Osteocyte (in vitro differentiated cells): Measurements from ENCODE around the gene EXOC3. TPM values are rescaled to one million over a fixed set of nuclear protein-coding genes. Genes with fewer than 3 reads are reported as not detected.

ENCODE experiments used
- DNase-seq: peaks from one replicate; pipeline ENCODE4 v3.0.0; 2021; ENCODE audit warnings: mixed read lengths; ENCODE audit not compliant: unreplicated experiment; ENCODE audit errors: extremely low spot score
- H3K27ac Mint-ChIP-seq: one replicate; pipeline ENCODE4 v1.8.0; 2021; ENCODE audit warnings: mild to moderate bottlenecking, mixed read lengths; ENCODE audit not compliant: unreplicated experiment
- H3K27me3 Mint-ChIP-seq: one replicate; pipeline ENCODE4 v1.8.0; 2021; ENCODE audit warnings: mixed read lengths; ENCODE audit not compliant: unreplicated experiment
- H3K36me3 Mint-ChIP-seq: one replicate; pipeline ENCODE4 v1.8.0; 2021; ENCODE audit warnings: mixed read lengths; ENCODE audit not compliant: unreplicated experiment
- H3K4me1 Mint-ChIP-seq: one replicate; pipeline ENCODE4 v1.8.0; 2021; ENCODE audit warnings: mixed read lengths; ENCODE audit not compliant: unreplicated experiment
- H3K4me3 Mint-ChIP-seq: one replicate; pipeline ENCODE4 v1.8.0; 2021; ENCODE audit warnings: mild to moderate bottlenecking, moderate library complexity, mixed read lengths; ENCODE audit not compliant: unreplicated experiment
- H3K9me3 Mint-ChIP-seq: one replicate; pipeline ENCODE4 v1.8.0; 2021; ENCODE audit warnings: mixed read lengths; ENCODE audit not compliant: unreplicated experiment
- CTCF ChIP-seq: fragments of 200-600 bp; sonication (generic); IDR thresholded peaks from 2 replicates; pipeline ENCODE4 v1.5.0; 2021; ENCODE audit warnings: antibody characterized with exemption, mild to moderate bottlenecking, moderate library complexity
- total RNA-seq: library from RNA; stranded (reverse); gene quantifications from 2 replicates; pipeline ENCODE4 v1.2.1, GENCODE V29; 2021

Gene EXOC3
- total RNA-seq, 1 donor from 2014 or later: 81.4 TPM

DNA sequence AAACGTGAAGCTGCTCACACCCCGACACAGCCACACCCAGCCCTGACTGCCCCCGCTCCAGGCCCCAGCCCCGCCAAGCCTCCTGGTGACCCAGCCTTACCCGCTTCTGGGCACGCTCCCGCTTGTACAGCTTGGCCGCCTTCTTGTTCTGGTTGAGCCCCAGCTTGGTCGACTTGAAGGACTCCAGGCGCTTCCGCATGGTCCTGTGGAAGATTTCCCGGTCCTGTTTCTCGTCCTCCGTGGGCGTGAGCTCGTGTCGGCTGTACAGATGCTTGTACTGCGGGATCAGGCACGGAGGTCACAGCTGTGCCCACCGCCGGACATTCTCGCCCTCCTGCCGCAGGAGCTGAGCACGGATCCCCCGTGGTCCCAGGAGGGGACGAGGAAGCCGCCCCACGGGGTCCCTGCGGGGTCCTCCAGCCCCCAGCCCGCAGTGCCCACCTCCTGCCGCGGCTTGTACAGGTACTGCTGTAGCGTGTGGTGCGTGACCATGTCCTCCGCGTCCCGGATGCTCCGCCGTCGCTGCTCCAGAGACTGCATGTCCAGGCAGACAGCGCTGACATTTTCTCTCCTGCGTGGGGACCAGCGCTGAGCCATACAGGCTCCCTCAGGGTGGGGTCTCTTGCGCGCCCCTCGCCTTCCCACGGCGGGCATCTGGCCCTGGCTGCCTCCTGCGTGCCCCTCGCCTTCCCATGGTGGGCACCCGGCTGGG is 33.3 kb downstream of the EXOC3 start:
- Mint-ChIP-seq H3K9me3 (no peaks in the 10 kb centered on the region), H3K27me3 (no peaks in the 10 kb centered on the region), H3K4me1 (peaks cover 11% of the 10 kb centered on the region), H3K27ac (no peak overlapping the region), H3K4me3 (peak overlapping the region; percentile 14), H3K36me3 (no peaks in the 10 kb centered on the region)
- DNase-seq: no peak
- TF ChIP-seq CTCF: no peak

GRCh38 chr5:476814-477175 is 33.8 kb downstream of the EXOC3 start:
- peaks cover 8% of the 10 kb centered on the region for H3K4me1 Mint-ChIP-seq
- H3K27me3 Mint-ChIP-seq: no peaks in the 10 kb centered on the region
- TF ChIP-seq CTCF: no peak

GRCh38 chr5:477247-477646 is 34.3 kb downstream of the EXOC3 start:
- Mint-ChIP-seq H3K27ac (no peak overlapping the region), H3K4me3 (no peak overlapping the region), H3K4me1 (peaks cover 5% of the 10 kb centered on the region), H3K36me3 (no peaks in the 10 kb centered on the region), H3K27me3 (no peaks in the 10 kb centered on the region), H3K9me3 (no peaks in the 10 kb centered on the region)
- no peak for DNase-seq
- no peak for TF ChIP-seq CTCF

More at GRCh38 chr5:476814-477175, 33.8 kb downstream of the EXOC3 start:
- no peaks in the 10 kb centered on the region for H3K36me3 Mint-ChIP-seq
- H3K27ac Mint-ChIP-seq: no peak overlapping the region
- H3K4me3 Mint-ChIP-seq: no peak overlapping the region
- DNase-seq: no peak
- H3K9me3 Mint-ChIP-seq: no peaks in the 10 kb centered on the region

DNA sequence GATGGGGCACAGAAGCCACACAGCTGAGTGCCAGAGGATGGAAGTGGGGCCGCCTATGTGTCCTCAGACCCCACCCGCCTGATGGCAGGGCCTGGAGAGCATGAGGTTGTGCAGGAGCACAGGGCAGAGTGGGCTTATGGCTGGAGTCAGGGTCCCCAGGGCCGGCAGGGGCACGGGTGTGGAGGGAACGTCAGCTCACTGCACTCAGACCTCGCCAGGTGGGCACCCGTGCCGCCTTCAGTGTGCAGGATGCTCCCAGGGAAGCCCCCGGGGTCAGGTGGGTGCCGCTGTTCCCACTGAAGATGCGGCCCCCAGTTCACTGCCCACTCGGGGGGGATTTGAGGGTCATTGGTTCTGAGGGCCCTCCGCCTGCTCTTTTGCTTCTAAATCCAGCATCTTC is 34.9 kb downstream of the EXOC3 start:
- H3K4me1 Mint-ChIP-seq: peaks cover 5% of the 10 kb centered on the region
- no peaks in the 10 kb centered on the region for H3K27me3 Mint-ChIP-seq
- no peak for TF ChIP-seq CTCF
- no peak overlapping the region for H3K4me3 Mint-ChIP-seq
- no peak for DNase-seq
- H3K9me3 Mint-ChIP-seq: no peaks in the 10 kb centered on the region
- no peak overlapping the region for H3K27ac Mint-ChIP-seq
- no peaks in the 10 kb centered on the region for H3K36me3 Mint-ChIP-seq

GRCh38 chr5:478369-478981 is 35.5 kb downstream of the EXOC3 start:
- no peaks in the 10 kb centered on the region for H3K9me3 Mint-ChIP-seq
- no peak overlapping the region for H3K4me3 Mint-ChIP-seq
- no peak for TF ChIP-seq CTCF
- no peaks in the 10 kb centered on the region for H3K27me3 Mint-ChIP-seq
- no peak overlapping the region for H3K27ac Mint-ChIP-seq
- peaks cover 5% of the 10 kb centered on the region for H3K4me1 Mint-ChIP-seq
- H3K36me3 Mint-ChIP-seq: no peaks in the 10 kb centered on the region
- no peak for DNase-seq
